K562 (cell line): ENCODE measurements around the gene PARD3B. TPM values are rescaled to one million over a fixed set of nuclear protein-coding genes. Genes with fewer than 3 reads are reported as not detected.

ENCODE experiments used
- ATAC-seq: fragments of 200-7000 bp; cut with Tn5 transposase; 3 replicates; pipeline ENCODE4 v1.9.1; 2020; ENCODE audit warnings: moderate library complexity
- BruUV-seq: library from RNA; stranded (reverse); fragments of 400-500 nt; replicated peaks from 2 replicates; lab custom pipeline; 2021; lab: Mats Ljungman, UMichigan
- CTCF ChIA-PET: fragments of 300-600 bp; formaldehyde crosslinking; extraction: SDS; loops from one replicate; lab custom pipeline; 2021; ENCODE audit warnings: low intra/inter-chr PET ratio; lab: Yijun Ruan, JAX
- POLR2A ChIA-PET: fragments of 300-600, 350-650 bp; sonication (Branson Sonifier 250); formaldehyde crosslinking; extraction: SDS; loops from one replicate; lab custom pipeline; 2021; ENCODE audit warnings: antibody characterized with exemption, inconsistent platforms; lab: Yijun Ruan, JAX
- DNase-seq, 4 experiments: peaks; one replicate each; pipeline versions ENCODE4 v3.0.0 to v3.0.0-alpha.2; 2011 to 2018; ENCODE audit warnings: low spot score in 3 of 4, mixed read lengths in 3 of 4; ENCODE audit errors: extremely low read depth in 1 of 4
- FAIRE-seq: peaks from 2 replicates; lab custom pipeline; 2011; peaks lifted over from hg19 to GRCh38; lab: Jason Lieb, UNC
- H2AFZ ChIP-seq: 2 replicates; pipeline ENCODE4 v1.6.0; 2011; ENCODE audit warnings: low read depth, low read length, control low read depth, inconsistent platforms
- H3K27ac ChIP-seq: fragments of 200-600 bp; 3 replicates; pipeline ENCODE4 v1.8.0; 2011; ENCODE audit warnings: low read depth, mild to moderate bottlenecking, control low read depth, inconsistent platforms, low read length, moderate library complexity, mixed read lengths; ENCODE audit errors: extremely low read depth
- H3K27me3 ChIP-seq, 2 experiments: fragments of 300-600 bp in 1 of 2; 2 replicates in 1 of 2; 3 replicates in 1 of 2; pipeline versions ENCODE4 v1.6.0 to v1.8.0; 2011; ENCODE audit warnings: inconsistent platforms in 2 of 2, low read length in 2 of 2, mild to moderate bottlenecking in 1 of 2, mixed read lengths in 1 of 2, moderate library complexity in 1 of 2; ENCODE audit not compliant: control insufficient read depth in 2 of 2, insufficient read depth in 2 of 2
- H3K36me3 ChIP-seq: fragments of 300-600 bp; 3 replicates; pipeline ENCODE4 v1.8.0; 2011; ENCODE audit warnings: mild to moderate bottlenecking, low read length, inconsistent platforms; ENCODE audit not compliant: control insufficient read depth, insufficient read depth
- H3K4me1 ChIP-seq, 2 experiments: fragments of 200-600 bp in 1 of 2; replicated peaks in 1 of 2; 2 replicates in 1 of 2; 3 replicates in 1 of 2; pipeline versions ENCODE4 v1.5.1 to v1.8.0; 2011; ENCODE audit warnings: inconsistent platforms in 2 of 2, low read length in 2 of 2, mild to moderate bottlenecking in 1 of 2, mixed read lengths in 1 of 2, moderate library complexity in 1 of 2; ENCODE audit not compliant: control insufficient read depth in 2 of 2, insufficient read depth in 2 of 2
- H3K4me2 ChIP-seq: 2 replicates; pipeline ENCODE4 v1.6.1; 2011; ENCODE audit warnings: low read length, control low read depth, inconsistent platforms, mixed read lengths; ENCODE audit not compliant: insufficient read depth
- H3K4me3 ChIP-seq: fragments of 200-600 bp; sonication (generic), shearing (Covaris generic); 2 replicates; pipeline ENCODE4 v1.5.1; 2016; ENCODE audit warnings: control low read depth, inconsistent platforms
- H3K79me2 ChIP-seq: fragments of 200-600 bp; 3 replicates; pipeline ENCODE4 v1.8.0; 2011; ENCODE audit warnings: low read length, inconsistent platforms; ENCODE audit not compliant: control insufficient read depth, insufficient read depth
- H3K9ac ChIP-seq, 2 experiments: 2 replicates each; pipeline versions ENCODE4 v1.6.0 to v1.6.1; 2011; ENCODE audit warnings: low read depth in 2 of 2, low read length in 2 of 2, control low read depth in 1 of 2, inconsistent platforms in 1 of 2, mild to moderate bottlenecking in 1 of 2, mixed read lengths in 1 of 2; ENCODE audit not compliant: insufficient read depth in 1 of 2
- H3K9me1 ChIP-seq: one replicate; pipeline ENCODE4 v1.6.0; 2011; ENCODE audit warnings: inconsistent platforms, mild to moderate bottlenecking, low read length, moderate library complexity; ENCODE audit not compliant: control insufficient read depth, insufficient read depth
- H3K9me3 ChIP-seq: replicated peaks from 2 replicates; pipeline ENCODE4 v1.5.1; 2011; ENCODE audit warnings: low read depth, low read length, inconsistent platforms; ENCODE audit not compliant: control insufficient read depth, insufficient read depth
- H4K20me1 ChIP-seq: replicated peaks from 2 replicates; pipeline ENCODE4 v1.6.1; 2011; ENCODE audit warnings: low read length, inconsistent platforms, mixed read lengths; ENCODE audit not compliant: control insufficient read depth, insufficient read depth
- E2F3 ChIP-seq: fragments of 250-450 bp; sonication (Bioruptor Pico); IDR thresholded peaks from 2 replicates; pipeline ENCODE4 v1.4.0; 2020; ENCODE audit warnings: mild to moderate bottlenecking
- KAT8 ChIP-seq: fragments of 450-650 bp; IDR thresholded peaks from 2 replicates; pipeline ENCODE4 v1.6.1; 2016; ENCODE audit warnings: low read depth, mild to moderate bottlenecking
- MIER1 ChIP-seq: fragments of 450-650 bp; IDR thresholded peaks from 2 replicates; pipeline ENCODE4 v1.6.1; 2016; ENCODE audit warnings: antibody characterized with exemption, mild to moderate bottlenecking, low read depth
- MYBL2 ChIP-seq, 2 experiments: fragments of 450-650 bp in 1 of 2; sonication (generic) in 1 of 2; formaldehyde crosslinking in 1 of 2; IDR thresholded peaks; 2 replicates each; pipeline versions ENCODE4 v1.6.1 to v1.8.1; 2017 to 2022; ENCODE audit warnings: borderline replicate concordance in 1 of 2, inconsistent platforms in 1 of 2, low read depth in 1 of 2, mild to moderate bottlenecking in 1 of 2, missing genetic modification reagents in 1 of 2, moderate library complexity in 1 of 2
- POLR2AphosphoS2 ChIP-seq: IDR thresholded peaks from 2 replicates; pipeline ENCODE4 v1.6.1; 2012; ENCODE audit warnings: low read length, improper control_type of control experiment
- POU5F1 ChIP-seq: fragments of 150-350 bp; IDR thresholded peaks from 2 replicates; pipeline ENCODE4 v1.6.1; 2014; ENCODE audit warnings: borderline replicate concordance, low read length, low read depth, mild to moderate bottlenecking; ENCODE audit not compliant: partially characterized antibody
- RAD21 ChIP-seq, 2 experiments: fragments of 250-450 bp in 1 of 2; fragments of 450-650 bp in 1 of 2; sonication (Bioruptor Pico) in 1 of 2; formaldehyde crosslinking in 1 of 2; IDR thresholded peaks in 1 of 2; conservative IDR thresholded peaks in 1 of 2; 2 replicates each; pipeline versions ENCODE4 v1.4.0 to v1.8.0; 2020 to 2022; ENCODE audit warnings: mild to moderate bottlenecking in 2 of 2, moderate library complexity in 1 of 2
- RBM15 ChIP-seq: fragments of 200-400 bp; formaldehyde crosslinking; IDR thresholded peaks from 2 replicates; pipeline ENCODE4 v1.6.1; 2018; ENCODE audit warnings: mild to moderate bottlenecking, low read length, moderate library complexity; ENCODE audit not compliant: insufficient read depth
- SIRT6 ChIP-seq: IDR thresholded peaks from one replicate; pipeline ENCODE4 v1.6.1; 2012; ENCODE audit warnings: low read depth, mild to moderate bottlenecking, control low read depth, inconsistent platforms, low read length, moderate library complexity
- SOX6 ChIP-seq: fragments of 450-650 bp; IDR thresholded peaks from 2 replicates; pipeline ENCODE4 v1.6.1; 2014; ENCODE audit warnings: mild to moderate bottlenecking
- ZNF232 ChIP-seq: sonication (generic); formaldehyde crosslinking; IDR thresholded peaks from 2 replicates; pipeline ENCODE4 v1.8.0; 2022; ENCODE audit warnings: mild to moderate bottlenecking, missing genetic modification reagents
- ZNF316 ChIP-seq: fragments of 450-650 bp; IDR thresholded peaks from 2 replicates; pipeline ENCODE4 v1.6.1; 2016
- ZNF445 ChIP-seq: fragments of 250-450 bp; sonication (Bioruptor Pico); IDR thresholded peaks from 2 replicates; pipeline ENCODE4 v1.4.0; 2020; ENCODE audit warnings: low read depth, mild to moderate bottlenecking, moderate library complexity
- ZZZ3 ChIP-seq: fragments of 450-650 bp; IDR thresholded peaks from 2 replicates; pipeline ENCODE4 v1.6.1; 2016; ENCODE audit warnings: antibody characterized with exemption, mild to moderate bottlenecking, moderate library complexity
- WGBS: fragments of 100-300 bp; shearing (Covaris generic); methylation state at CpG from one replicate; pipeline ENCODE4 v1.1.6; 2016; ENCODE audit warnings: low coverage, mixed read lengths; ENCODE audit not compliant: insufficient coverage; ENCODE audit errors: missing lambda C conversion rate; 5-methylcytosine and 5-hydroxymethylcytosine counted together
- in situ Hi-C: fragments of 300-500 bp; cut with MboI; formaldehyde crosslinking; loops from 4 replicates; pipeline ENCODE4 v1.15.0; 2018; ENCODE audit warnings: inconsistent platforms, mixed read lengths
- intact Hi-C: fragments of 100-400 bp; cut with micrococcal nuclease; formaldehyde crosslinking; loops from 2 replicates; pipeline ENCODE4 v1.14.2; 2022
- polyA plus RNA-seq, 8 experiments: library from polyadenylated mRNA; depleted of rRNA in 4 of 8; stranded (reverse) in 5 of 8; unstranded in 3 of 8; fragments of >200 nt; fragmentation: Nextera tagmentation in 2 of 8; fragmentation: Illumina TruSeq in 1 of 8; extraction: Ambion mirVana in 2 of 8; extraction: Trizol in 1 of 8; gene quantifications; 2 replicates each; pipeline versions ENCODE4 v1.2.1 to v1.2.3, GENCODE V29; 2011 to 2014; ENCODE audit warnings: inconsistent platforms in 1 of 8, missing spikeins in 1 of 8
- total RNA-seq, 7 experiments: library from RNA; depleted of rRNA in 6 of 7; stranded (reverse); fragments of >200 nt in 6 of 7; fragmentation: Illumina TruSeq in 2 of 7; extraction: Trizol in 2 of 7; gene quantifications; 2 replicates each; pipeline versions ENCODE4 v1.2.1 to v1.2.3, GENCODE V29; 2011 to 2021; ENCODE audit warnings: low replicate concordance in 1 of 7
- TF ChIP-seq, protein P1 (sequence below): sonication (generic); formaldehyde crosslinking; IDR thresholded peaks from 2 replicates; pipeline ENCODE4 v1.8.1; 2023; ENCODE audit warnings: mild to moderate bottlenecking, missing genetic modification reagents, moderate library complexity

The PARD3B gene
- total and polyA plus RNA-seq, 9 of the 15 experiments (the other 6 are each of a cell fraction or from before 2014, with no cell fraction given), result 0.15 to 3.0 (median 1.1) TPM

DNA sequence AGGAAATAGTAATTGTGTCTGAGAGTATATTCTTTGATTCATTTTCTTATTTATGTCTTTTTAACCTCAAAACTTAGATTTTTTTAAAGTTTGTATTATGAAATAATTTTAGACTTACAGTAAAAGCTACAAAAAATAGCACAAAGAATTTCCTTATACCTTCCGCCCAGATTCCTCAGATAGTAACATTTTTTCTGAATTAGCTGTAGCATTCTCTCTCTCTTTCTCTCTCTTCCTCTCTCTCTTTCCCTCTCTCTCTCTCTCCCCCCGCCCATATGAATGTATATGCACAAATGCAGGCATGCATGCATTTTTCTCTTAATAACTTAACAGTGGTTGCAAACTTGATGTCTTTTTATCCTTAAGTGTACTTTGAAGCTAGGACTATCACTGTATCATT, 776.0 kb downstream of the PARD3B start:
- H3K9ac ChIP-seq, result no peak overlapping the region
- H3K9me3 ChIP-seq, result no peaks in the 10 kb centered on the region
- no peak overlapping the region for H2AFZ ChIP-seq
- H4K20me1 ChIP-seq, result no peaks in the 10 kb centered on the region
- DNase-seq (no peak), FAIRE-seq (no peak)
- 7% methylated on average over 2 of the region's 2 CpGs for WGBS
- H3K4me3 ChIP-seq, result no peak overlapping the region
- TF ChIP-seq, protein P1, sequence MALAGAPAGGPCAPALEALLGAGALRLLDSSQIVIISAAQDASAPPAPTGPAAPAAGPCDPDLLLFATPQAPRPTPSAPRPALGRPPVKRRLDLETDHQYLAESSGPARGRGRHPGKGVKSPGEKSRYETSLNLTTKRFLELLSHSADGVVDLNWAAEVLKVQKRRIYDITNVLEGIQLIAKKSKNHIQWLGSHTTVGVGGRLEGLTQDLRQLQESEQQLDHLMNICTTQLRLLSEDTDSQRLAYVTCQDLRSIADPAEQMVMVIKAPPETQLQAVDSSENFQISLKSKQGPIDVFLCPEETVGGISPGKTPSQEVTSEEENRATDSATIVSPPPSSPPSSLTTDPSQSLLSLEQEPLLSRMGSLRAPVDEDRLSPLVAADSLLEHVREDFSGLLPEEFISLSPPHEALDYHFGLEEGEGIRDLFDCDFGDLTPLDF (CRISPR knock-in tag), result no peak
- no peak for TF ChIP-seq RBM15
- TF ChIP-seq MYBL2 (IDR thresholded peaks at IDR 0.05; ENCODE audit: low read depth), result no peak
- no peak for TF ChIP-seq MYBL2 (CRISPR knock-in tag; IDR thresholded peaks at IDR 0.05; ENCODE audit: borderline replicate concordance)
- no peak for TF ChIP-seq ZNF232 (CRISPR knock-in tag)
- no peak for TF ChIP-seq KAT8
- no peak for TF ChIP-seq ZNF316
- TF ChIP-seq POLR2AphosphoS2, result no peak
- TF ChIP-seq RAD21 (CRISPR knock-in tag; conservative IDR thresholded peaks at IDR 0.05 in 1 of 2, IDR thresholded peaks at IDR 0.05 in 1 of 2), result no peak
- TF ChIP-seq ZNF445 (CRISPR knock-in tag), result no peak
- no peak for TF ChIP-seq SOX6
- TF ChIP-seq MIER1, result no peak
- no peak for TF ChIP-seq POU5F1
- no peak for TF ChIP-seq ZZZ3
- no peak for TF ChIP-seq SIRT6
- no peak for TF ChIP-seq E2F3 (CRISPR knock-in tag)
- TF ChIP-seq, all 486 proteins: peak for 0
- Histone ChIP-seq H3K27ac (no peak overlapping the region), H3K9me1 (no peaks in the 10 kb centered on the region), H3K79me2 (no peaks in the 10 kb centered on the region), H3K27me3 (no peaks in the 10 kb centered on the region), H3K4me2 (no peak overlapping the region), H3K4me1 (no peaks in the 10 kb centered on the region), H3K36me3 (no peaks in the 10 kb centered on the region)
- intact Hi-C loops (no loop called here), in situ Hi-C loops (no loop called here)
- no TSS peak for BruUV-seq
- ChIA-PET POLR2A (no interaction called here), CTCF (no interaction called here)
- no peak for ATAC-seq
